22Rv1 (cell line): Measurements from ENCODE around the gene ADAMTSL2.

Experiments
- CTCF ChIP-seq: fragments of 450-650 bp; IDR thresholded peaks from 2 replicates; pipeline ENCODE4 v1.5.1; 2017; ENCODE audit warnings: mild to moderate bottlenecking
- ZFX ChIP-seq: fragments of 450-650 bp; IDR thresholded peaks from 2 replicates; pipeline ENCODE4 v1.6.1; 2017; ENCODE audit warnings: antibody characterized with exemption, borderline replicate concordance

GRCh38 chr9:133608889-133609288 is 74.4 kb downstream of the ADAMTSL2 start:
- no peak for TF ChIP-seq CTCF
- TF ChIP-seq ZFX: no peak
